Ishikawa (cell line): ENCODE data around the gene BCL2L12.

Experiments
- CEBPB ChIP-seq: IDR thresholded peaks from 2 replicates; pipeline ENCODE4 v1.6.1; 2012
- CREB1 ChIP-seq: IDR thresholded peaks from 2 replicates; pipeline ENCODE4 v1.6.1; 2012; ENCODE audit warnings: low read depth
- EGR1 ChIP-seq: IDR thresholded peaks from 2 replicates; pipeline ENCODE4 v1.6.1; 2012
- EP300 ChIP-seq: IDR thresholded peaks from 2 replicates; pipeline ENCODE4 v1.6.1; 2012; ENCODE audit warnings: borderline replicate concordance
- FOXM1 ChIP-seq: IDR thresholded peaks from 2 replicates; pipeline ENCODE4 v1.6.1; 2012; ENCODE audit warnings: low read depth, borderline replicate concordance
- NFIC ChIP-seq: IDR thresholded peaks from 2 replicates; pipeline ENCODE4 v1.6.1; 2012
- RAD21 ChIP-seq: IDR thresholded peaks from 2 replicates; pipeline ENCODE4 v1.6.1; 2012; ENCODE audit warnings: low read depth
- TAF1 ChIP-seq: IDR thresholded peaks from 2 replicates; pipeline ENCODE4 v1.6.1; 2012; ENCODE audit warnings: low read depth, mild to moderate bottlenecking
- TCF12 ChIP-seq: IDR thresholded peaks from 2 replicates; pipeline ENCODE4 v1.6.1; 2012; ENCODE audit warnings: low read depth
- TEAD4 ChIP-seq: IDR thresholded peaks from 2 replicates; pipeline ENCODE4 v1.6.1; 2012
- USF1 ChIP-seq: IDR thresholded peaks from 2 replicates; pipeline ENCODE4 v1.6.1; 2012
- YY1 ChIP-seq: IDR thresholded peaks from 2 replicates; pipeline ENCODE4 v1.6.1; 2012; ENCODE audit warnings: low read depth
- ZBTB7A ChIP-seq: IDR thresholded peaks from 2 replicates; pipeline ENCODE4 v1.6.1; 2012; ENCODE audit warnings: low read depth
- TF ChIP-seq, protein P1 (sequence below): IDR thresholded peaks from 2 replicates; pipeline ENCODE4 v1.6.1; 2012
- TF ChIP-seq, protein P2 (sequence below): IDR thresholded peaks from 2 replicates; pipeline ENCODE4 v1.6.1; 2012; ENCODE audit warnings: low read depth, mild to moderate bottlenecking

The BCL2L12 gene

DNA sequence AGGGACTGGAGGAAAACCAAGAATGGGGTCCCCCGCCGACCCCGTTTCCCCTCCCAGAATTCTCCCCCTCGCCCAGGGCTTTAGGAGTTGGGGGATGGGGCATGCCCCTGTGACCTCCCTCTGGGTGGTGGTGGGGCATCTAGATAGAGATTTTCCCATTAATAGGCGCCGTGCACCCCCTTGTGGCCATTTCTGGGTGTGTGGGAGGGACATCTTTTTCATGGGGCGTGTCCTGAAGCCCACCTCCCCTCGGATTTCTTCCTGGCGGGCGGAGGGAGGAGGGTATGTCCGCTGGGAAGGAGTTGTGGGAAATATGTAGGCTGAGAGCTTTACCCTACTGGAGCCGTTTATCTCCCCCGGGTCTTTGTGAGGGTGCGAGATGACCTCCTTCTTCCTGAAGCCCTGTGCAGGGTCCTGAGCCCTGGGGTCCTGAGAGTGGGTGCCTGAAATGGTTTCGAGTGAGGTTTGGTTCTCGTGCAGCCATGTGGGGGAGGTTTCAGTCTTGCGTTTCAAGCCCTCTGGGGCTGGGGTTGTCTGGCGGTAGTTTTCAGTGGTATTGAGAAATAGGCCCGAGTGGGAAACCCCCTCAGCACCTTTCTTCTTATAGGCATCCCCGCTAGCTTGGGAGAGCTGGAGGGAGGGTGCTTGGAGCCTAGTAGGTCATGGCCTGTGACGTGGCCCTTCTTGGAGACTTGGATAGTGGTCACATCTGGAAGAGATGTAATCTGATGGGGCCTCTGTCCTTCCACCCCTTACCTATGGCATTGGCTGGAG is 12.4 kb downstream of the BCL2L12 start:
- peak; percentile 32; the same call in 1 of the 2 replicates for TF ChIP-seq RAD21
- 0 out of 2 replicates have a peak, but pooled peaks have one; percentile 42 for TF ChIP-seq ZBTB7A
- no peak for TF ChIP-seq TCF12
- no peak for TF ChIP-seq CREB1
- TF ChIP-seq EGR1: no peak
- 0 out of 2 replicates have a peak, but pooled peaks have one; percentile 3 for TF ChIP-seq CEBPB
- TF ChIP-seq, protein P1, sequence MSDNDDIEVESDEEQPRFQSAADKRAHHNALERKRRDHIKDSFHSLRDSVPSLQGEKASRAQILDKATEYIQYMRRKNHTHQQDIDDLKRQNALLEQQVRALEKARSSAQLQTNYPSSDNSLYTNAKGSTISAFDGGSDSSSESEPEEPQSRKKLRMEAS: no peak
- no peak for TF ChIP-seq TAF1
- no peak for TF ChIP-seq TEAD4
- no peak for TF ChIP-seq EP300
- TF ChIP-seq NFIC: no peak
- TF ChIP-seq, protein P2, sequence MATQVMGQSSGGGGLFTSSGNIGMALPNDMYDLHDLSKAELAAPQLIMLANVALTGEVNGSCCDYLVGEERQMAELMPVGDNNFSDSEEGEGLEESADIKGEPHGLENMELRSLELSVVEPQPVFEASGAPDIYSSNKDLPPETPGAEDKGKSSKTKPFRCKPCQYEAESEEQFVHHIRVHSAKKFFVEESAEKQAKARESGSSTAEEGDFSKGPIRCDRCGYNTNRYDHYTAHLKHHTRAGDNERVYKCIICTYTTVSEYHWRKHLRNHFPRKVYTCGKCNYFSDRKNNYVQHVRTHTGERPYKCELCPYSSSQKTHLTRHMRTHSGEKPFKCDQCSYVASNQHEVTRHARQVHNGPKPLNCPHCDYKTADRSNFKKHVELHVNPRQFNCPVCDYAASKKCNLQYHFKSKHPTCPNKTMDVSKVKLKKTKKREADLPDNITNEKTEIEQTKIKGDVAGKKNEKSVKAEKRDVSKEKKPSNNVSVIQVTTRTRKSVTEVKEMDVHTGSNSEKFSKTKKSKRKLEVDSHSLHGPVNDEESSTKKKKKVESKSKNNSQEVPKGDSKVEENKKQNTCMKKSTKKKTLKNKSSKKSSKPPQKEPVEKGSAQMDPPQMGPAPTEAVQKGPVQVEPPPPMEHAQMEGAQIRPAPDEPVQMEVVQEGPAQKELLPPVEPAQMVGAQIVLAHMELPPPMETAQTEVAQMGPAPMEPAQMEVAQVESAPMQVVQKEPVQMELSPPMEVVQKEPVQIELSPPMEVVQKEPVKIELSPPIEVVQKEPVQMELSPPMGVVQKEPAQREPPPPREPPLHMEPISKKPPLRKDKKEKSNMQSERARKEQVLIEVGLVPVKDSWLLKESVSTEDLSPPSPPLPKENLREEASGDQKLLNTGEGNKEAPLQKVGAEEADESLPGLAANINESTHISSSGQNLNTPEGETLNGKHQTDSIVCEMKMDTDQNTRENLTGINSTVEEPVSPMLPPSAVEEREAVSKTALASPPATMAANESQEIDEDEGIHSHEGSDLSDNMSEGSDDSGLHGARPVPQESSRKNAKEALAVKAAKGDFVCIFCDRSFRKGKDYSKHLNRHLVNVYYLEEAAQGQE: no peak
- no peak for TF ChIP-seq USF1
- 0 out of 2 replicates have a peak, but pooled peaks have one; percentile 19 for TF ChIP-seq YY1
- no peak for TF ChIP-seq FOXM1

DNA sequence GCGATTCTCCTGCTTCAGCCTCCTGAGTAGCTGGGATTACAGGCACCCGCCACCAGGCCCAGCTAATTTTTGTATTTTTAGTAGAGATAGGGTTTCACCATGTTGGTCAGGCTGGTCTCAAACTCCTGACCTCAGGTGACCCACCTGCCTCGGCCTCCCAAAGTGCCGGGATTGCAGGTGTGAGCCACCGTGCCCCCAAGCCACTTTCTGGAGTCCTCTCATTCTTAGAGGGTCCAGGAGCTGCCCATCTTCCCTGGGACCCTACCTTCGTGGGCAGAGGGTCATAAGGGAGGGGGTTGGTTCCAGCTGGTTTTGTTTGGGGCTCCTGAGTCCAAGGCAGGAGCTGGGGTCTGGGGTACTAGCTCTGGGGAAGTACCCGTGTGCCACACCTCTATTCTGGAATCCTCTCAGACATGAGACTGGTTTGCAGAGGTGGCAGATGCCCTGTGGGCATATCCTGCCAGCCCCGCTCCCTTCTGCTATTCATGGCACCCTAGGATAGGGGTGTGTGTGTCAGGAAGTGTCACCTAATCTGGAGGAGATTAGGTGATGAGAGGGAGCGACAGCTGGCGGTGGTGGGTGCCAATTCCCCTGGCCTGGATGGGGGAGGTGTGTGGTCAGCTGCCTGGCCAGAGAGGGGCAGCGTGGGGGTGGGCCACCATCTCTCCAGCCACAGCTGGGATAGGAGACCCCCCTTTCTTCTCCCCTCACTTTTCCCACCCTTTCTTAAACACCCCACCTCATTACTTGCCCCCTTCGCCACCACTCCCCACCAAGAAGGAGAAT is 13.4 kb downstream of the BCL2L12 start:
- TF ChIP-seq NFIC (no peak), YY1 (no peak), CREB1 (no peak), CEBPB (no peak), ZBTB7A (peak; percentile 52; the same call in 1 of the 2 replicates), TEAD4 (no peak)
- TF ChIP-seq, protein P1: no peak

- TF ChIP-seq CREB1 (no peak), ZBTB7A (no peak)
Measured at GRCh38 chr19:49679771-49680413, 14.2 kb downstream of the BCL2L12 start.

DNA sequence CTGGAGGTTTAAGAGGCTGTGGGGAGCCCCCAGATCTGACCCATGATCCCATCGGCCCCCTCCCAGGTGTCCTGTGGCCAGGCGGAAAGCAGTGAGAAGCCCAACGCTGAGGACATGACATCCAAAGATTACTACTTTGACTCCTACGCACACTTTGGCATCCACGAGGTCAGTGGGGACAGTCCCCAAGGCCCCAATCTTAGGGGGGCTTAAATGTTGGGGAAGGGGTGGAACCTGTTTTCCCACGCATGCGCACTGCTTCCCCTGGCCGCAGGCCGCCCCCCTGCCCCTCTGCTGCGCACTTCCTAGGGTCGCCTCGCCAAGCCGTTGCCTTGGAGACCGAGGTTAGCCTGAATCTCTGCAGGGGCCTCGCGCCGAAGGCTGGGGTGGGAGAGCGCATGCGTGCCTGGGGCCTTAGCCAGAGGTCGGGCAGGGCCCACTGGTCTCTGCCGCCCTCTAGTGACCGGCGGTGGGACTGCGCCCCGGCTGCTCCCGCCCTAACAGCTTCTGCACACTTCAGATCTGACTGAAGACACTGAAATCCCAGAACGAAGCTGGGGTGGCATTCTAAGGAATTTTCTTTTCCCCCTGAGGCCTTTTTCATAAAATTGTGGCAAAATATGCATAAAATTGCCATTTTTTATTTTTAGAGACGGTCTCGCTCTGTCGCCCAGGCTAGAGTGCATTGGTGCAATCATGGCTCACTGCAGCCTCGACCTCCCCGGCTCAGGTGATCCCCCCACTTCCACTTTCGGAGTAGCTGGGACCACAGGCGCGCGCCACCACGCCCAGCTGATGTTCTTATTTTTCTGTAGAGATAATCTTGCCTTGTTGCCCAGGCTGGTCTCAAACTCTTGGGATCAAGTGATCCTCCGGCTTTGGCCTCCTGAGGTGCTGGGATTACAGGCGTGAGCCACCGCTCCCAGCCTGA is 15.0 kb downstream of the BCL2L12 start:
- peak; percentile 69 for TF ChIP-seq RAD21
- TF ChIP-seq, protein P1: peak; percentile 73
- no peak for TF ChIP-seq CREB1

DNA sequence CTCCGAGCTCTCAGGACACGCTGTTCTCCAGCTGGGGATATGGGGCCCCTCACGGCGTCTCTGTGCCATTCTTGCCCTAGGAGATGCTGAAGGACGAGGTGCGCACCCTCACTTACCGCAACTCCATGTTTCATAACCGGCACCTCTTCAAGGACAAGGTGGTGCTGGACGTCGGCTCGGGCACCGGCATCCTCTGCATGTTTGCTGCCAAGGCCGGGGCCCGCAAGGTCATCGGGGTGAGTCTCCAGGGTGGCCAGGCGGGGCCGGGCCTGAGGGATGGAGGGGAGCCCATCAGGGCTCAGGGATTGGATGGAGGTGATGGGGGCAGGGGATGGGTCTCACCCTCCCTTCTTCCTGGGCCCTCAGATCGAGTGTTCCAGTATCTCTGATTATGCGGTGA is 16.1 kb downstream of the BCL2L12 start:
- TF ChIP-seq CEBPB: no peak
- no peak for TF ChIP-seq TCF12
- TF ChIP-seq NFIC: no peak
- TF ChIP-seq TEAD4: no peak
- no peak for TF ChIP-seq CREB1

GRCh38 chr19:49682274-49682673 is 16.5 kb downstream of the BCL2L12 start:
- TF ChIP-seq TCF12 (no peak), CEBPB (no peak), TAF1 (no peak), FOXM1 (no peak), EP300 (no peak), CREB1 (no peak), EGR1 (no peak), USF1 (no peak), NFIC (no peak), ZBTB7A (no peak), YY1 (no peak), RAD21 (no peak), TEAD4 (no peak)
- TF ChIP-seq, protein P2: no peak
- TF ChIP-seq, protein P1: no peak
